CD1c-positive myeloid dendritic cell (primary cell): ENCODE data around the gene ABLIM1.
"Not testable (repeated sequence)": the region's sequence is repeated elsewhere in the genome, so short reads cannot be mapped to it uniquely, and the experiment has no call there.

Experiments used
- DNase-seq: peaks from one replicate; pipeline ENCODE4 v3.0.0-alpha.2; 2016; ENCODE audit errors: extremely low spot score

The ABLIM1 gene

DNA sequence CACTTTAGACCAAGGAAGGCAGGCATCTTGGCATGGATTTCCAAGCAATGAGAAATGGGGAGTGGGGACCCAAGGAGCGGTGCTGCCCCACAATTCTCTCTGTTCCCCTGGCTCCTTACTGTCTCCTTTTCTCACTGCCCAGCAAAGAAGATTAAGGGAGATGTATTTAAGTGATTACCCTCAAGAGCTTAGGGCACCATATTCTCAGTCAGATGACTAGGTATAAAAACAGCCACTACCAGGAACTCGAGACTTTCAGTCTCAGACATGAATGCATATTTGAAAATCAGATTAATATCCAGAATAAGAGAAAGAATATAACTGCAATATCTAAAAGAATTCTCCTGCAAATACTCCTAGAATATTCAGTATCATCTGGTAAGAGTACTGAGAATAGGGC, at the start of gene ABLIM1:
TSS of gene ABLIM1 (minus strand) at position 101 of the 400 bp plus-strand sequence. CDS start at position 26, 75 bp downstream.
- no peak for DNase-seq

DNA sequence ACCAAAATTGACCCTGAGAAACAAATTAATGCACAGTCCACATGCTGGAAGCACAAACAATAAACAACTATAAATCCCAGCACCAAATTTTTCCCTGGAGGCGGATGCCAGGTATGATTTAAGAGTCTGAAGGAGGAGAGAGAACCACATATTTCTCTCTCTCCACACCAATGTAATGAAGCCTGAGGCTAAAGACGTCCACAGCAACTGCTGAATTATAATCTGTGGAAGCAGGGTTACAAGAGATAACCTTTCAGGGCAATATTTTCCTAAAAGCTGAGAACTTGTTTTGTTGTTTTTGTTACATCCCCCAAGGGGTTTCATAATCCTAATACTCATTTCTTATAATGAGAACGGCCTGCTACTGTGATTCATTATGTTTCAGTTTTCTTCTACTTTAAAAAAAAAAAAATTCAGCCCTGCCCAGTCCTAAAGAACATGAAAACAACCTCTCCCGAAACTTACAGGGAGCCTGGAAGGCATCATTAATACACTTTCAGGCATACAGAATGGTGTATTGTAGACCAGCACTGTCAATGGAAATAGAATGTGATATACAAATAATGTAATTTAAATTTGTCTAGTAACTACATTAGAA, 48.5 kb upstream of the ABLIM1 start:
- DNase-seq, result no peak

DNA sequence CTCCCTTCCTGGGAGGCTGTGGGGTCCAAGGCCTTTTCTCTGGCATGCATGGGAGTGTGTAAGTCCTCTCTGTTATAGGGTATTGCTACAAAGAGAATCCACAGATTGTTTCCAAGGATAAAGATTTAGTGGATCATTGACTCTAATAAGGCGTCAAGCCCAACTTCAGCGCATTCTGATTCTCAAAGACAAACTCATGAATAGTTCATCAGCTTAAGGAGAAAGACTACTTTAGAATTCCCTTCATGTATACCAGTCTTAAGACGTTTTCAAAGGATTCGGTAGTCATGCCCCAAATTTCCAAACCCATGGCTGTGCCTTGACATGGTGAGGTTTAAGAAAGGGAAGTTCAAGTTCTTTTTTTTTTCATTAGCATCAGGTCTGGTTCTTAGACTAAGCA, 46.6 kb upstream of the ABLIM1 start:
- no peak for DNase-seq

DNA sequence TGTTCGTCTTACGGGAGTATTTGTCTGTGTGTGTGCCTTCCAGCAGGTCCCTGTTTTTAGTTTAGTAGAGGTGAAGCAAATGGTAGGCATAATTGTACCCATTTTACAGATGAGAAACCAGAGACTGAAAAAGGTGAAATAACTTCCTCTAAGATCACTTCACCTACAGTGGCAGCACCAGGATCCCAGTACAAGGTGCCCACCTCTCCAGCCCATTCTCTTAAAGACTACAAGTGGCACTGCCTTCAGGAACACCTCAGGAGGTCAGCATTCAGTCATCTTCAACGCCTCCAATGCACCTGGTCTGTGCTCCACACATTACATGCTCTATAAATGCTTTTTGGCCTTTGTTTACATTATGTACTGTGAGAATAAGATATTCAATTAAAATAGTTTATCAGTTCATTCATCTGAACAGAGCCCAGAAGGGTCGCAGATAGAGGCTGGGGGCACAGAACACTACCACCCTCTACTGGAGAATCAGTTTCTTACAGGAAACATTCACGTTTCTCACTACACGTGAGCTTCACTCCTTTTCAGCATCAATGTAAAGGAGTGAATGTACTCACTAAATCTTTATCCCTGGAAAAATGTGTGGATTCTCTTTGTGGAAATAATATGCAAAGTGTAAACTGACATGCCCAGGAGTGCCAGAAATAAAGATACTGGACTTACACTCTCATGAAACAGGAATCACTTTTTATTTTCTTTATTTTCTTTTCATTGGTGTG, 45.5 kb upstream of the ABLIM1 start:
- no peak for DNase-seq

DNA sequence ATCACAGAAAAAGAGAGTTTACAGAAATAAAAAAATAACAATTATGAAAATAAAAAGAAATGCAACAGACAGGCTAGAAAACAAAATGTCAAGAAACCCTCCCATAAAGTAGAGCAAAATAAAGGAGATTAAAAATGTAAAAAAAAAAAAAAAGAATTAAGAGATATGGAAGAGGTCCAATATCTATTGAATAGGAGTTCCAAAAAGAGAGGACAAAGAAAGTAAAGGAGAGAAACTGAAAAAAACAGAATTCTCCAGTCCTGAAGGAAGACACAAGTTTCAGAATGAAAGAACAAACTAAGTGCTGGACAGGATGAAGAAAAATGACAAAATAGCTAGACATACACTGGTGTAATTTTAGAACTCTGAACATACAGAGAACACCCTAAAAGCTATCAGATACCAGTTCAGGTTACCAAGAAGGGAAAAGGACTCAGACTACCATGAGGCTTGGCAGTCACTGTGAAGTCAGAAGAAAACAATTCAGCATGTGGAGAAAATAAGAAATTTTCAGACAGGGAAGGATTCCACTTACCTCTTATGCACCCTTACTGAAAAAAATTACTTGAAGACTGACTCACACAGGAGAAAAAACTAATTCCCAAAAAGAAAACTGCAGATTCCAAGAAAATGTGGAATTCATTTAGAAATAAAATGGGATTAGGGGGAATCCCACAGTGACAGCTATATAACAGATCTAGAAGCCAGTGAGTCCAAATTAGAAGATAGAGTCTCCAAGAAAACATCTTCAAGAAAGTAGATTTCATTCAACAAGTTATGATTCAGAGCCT, 40.4 kb upstream of the ABLIM1 start:
- no peak for DNase-seq

DNA sequence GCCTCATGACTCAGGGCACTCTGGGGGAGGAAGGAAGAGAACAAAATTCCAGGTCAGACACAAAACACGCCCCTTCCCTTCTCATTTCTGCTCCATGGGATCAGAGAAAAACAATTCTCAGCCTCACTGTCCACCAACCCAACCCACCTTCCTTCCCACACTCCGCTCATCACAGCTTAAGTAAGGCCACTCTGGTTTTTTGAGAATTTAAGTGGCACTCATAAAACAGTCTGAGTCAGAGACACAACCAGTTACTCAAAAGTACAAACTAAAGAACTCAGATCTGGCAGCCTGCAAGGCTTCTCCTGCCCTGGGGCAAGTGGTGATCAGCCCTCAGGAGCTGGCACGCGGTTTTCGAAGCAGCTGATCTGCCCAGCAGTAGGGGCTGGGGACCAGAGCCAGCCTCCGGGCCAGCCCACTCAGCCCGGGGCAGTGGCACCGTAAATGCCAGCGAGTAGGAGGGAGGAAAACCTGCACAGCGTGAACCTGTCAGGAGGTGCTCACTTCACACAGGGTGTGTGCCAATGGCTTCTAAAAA, 39.1 kb upstream of the ABLIM1 start:
- DNase-seq, result no peak

DNA sequence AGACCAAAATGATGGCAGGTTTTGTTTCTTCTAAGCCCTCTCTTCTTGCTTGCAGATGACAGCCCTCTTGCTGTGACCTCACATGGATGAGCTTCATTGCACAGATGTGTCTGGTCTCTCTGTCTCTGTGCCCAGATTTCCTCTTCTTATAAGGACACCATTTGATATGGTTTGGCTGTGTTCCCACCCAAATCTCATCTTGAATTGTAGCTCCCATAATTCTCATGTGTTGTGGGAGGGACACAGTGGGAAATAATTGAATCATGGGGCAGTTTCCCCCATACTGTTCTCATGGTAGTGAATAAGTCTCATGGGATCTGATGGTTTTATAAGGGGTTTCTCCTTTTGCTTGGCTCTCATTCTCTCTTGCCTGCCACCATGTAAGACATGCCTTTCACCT, 38.2 kb upstream of the ABLIM1 start:
- DNase-seq, result not testable (repeated sequence)

DNA sequence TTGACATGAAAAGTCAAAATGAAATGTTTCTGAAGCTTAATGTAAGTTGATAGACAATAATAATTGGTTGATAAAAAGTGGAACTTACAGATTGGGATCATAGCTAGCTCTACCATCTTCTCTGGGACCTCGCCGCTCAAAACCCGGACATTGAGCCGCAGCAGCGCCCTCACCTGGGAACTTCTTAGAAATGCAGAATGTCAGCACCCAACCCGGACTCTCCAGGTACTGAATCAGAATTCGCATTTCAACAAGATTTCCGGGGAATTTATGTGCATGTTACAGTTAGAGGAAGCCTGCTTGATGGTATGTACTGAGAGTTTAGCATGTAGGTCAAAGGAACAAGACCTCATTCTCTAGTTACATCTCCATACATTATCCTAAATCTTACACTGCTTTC, 36.7 kb upstream of the ABLIM1 start:
- DNase-seq, result no peak

DNA sequence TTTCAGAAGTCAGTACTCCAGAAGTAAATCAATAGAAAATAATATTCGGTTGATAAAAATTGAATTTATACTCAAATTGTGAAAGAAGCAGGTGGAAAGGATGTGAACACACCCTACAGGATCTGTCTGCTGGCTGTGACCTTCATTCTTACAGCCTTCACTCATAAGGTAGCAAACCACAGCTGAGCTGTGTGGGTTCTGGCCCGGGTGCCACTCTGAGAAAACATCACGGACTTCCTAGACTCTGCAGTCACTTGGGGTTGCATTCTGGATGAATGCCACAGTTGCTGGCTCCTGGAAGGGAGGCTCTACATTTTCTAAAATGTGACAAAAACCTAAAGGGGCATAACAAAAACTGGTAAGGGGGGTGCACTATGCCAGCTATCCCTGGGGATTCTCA, 36.0 kb upstream of the ABLIM1 start:
- DNase-seq, result no peak

DNA sequence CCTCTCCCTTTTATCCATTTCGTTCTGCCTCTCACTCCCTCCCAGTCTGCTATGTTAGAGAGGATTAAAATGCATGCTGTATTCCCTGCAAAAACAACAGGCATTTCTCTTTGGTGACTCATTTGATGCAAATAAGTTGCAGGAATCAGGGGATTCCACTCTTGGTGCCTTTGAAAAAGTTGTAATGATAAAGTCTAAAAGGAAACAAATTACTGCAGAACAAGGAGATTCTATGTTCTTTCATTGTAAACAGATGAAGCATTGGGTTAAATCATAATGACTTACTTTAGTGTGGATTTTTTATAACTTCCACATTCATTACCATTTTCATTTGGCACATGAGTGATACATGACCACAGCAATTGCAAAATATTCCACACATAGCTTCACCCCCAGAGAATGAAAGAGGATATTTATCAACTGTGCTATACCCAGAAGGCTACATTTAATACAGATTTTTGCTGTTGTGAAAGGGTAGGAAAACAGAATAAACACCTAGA, 33.4 kb upstream of the ABLIM1 start:
- DNase-seq, result no peak

DNA sequence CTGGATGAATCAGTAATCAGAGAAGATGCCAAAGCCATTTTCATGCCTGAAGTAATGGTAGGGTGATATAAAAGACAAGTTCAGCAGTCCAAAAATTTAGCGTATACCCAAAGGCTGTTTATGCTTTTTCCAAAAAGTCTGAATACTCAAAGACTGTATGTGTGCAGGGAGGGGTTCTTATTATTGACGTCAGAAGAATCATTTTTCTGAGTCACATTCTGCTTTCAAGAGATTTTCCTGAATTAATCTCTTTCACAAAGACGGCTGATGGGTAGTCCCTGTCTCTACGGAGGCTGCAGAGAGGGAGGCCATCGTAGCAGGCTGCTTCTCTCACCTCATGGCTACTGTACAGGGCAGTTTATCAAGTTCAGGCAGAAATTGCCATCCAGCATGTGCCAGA, 30.7 kb upstream of the ABLIM1 start:
- no peak for DNase-seq

DNA sequence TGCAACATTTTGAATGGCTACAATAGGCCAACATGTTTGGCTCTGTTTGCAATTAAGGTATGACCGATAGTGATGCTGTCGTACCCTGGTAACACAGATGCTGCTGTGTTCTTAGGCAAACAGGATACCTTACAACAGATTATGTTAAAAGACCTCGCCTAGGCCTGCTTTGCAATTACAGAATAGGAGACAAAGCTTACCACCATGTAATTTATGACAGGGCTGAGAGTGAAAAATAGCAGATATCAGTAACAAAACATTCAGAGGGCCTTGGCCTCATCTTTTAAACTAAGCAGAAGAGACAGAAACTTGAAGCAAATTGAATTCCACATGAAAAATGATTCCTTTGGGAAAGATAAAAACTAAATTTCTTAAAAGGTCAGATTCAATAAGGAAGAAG, 29.4 kb upstream of the ABLIM1 start:
- DNase-seq, result no peak

DNA sequence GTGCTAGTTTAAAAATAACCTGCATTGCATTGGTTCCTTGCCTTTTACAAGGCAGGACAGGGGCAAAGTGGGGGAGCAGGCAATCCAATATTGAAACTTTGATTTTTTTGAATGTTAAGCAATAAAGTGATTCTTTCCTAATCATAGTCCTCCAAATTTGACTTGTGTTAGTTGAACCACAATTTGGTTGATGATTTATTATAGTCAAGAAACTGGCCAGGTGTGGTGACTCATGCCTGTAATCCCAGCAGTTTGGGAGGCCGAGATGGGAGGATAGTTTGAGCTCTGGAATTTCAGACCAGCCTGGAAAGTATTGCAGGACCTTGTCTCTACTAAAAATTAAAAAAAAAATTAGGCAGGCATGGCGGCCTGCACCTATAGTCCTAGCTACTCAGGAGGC, 27.9 kb upstream of the ABLIM1 start:
- no peak for DNase-seq

DNA sequence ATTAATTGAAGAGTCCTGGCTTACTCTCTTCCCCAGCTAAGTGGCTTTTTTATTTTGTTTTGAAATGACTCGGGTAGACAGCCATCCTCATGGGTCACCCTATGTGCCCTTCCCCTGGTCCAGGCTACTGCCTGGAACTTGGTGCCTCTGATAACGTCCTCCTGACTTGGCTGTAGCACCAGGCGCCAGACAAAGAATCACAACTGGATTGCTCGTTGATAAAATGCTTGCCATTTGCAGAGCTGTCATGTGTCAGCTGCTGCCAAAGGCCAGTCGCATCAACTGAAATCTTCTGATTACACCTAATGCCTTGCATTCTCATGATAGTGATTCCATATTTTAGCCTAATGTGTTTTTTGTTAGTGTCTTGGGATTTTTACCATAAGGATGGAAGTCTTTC, 27.4 kb upstream of the ABLIM1 start:
- no peak for DNase-seq

DNA sequence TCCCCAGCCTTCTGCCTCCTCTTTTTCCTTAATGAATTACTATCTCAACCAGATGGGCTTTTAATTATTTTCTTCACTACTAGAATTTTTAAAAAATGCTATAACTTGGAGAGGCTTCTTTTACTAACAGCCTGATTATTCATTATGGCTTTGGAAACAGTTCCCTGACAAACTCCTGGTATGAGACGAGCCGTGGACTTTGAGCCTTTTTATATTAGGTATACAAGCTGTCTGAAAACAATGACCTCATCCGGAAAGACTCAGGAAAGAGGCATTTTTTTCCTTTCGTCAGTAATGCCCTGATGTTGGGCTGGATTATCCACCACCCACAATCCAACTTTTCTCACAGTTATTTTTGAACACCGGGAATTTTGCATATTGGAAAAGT, 26.7 kb upstream of the ABLIM1 start:
- DNase-seq, result no peak

DNA sequence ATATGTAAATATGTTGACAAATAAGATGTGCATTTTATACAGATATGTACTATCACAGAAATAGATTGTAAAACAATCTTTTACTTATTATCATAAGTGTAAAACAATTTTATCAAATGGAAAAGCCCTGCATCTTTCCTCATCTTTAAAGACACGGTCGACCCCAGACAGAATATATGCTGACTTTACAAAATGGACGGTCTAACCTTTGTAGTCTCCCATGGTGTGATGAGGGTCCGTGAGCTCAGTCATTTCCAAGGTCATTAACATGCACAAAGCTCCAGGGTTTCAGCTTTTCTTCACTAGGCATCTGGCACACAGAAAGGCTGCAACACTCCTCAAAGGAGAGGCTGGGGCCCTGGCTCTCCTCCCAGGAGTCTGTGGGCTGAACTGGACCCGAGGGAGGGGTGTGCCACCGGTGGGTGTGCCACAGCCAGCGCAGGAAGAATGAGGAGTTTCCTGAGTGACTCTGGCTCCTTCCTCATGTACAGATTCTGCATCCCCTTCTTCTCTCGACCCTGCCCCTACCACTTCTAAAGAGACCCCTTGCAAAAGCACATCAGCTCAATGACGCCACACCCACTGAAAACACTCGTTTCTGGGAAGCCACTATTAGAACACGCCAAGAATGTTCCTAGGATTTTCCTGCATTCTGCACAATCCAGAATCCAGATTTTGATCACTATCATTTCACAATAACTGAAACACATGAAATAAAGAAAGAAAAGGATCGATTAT, 26.2 kb upstream of the ABLIM1 start:
- no peak for DNase-seq

DNA sequence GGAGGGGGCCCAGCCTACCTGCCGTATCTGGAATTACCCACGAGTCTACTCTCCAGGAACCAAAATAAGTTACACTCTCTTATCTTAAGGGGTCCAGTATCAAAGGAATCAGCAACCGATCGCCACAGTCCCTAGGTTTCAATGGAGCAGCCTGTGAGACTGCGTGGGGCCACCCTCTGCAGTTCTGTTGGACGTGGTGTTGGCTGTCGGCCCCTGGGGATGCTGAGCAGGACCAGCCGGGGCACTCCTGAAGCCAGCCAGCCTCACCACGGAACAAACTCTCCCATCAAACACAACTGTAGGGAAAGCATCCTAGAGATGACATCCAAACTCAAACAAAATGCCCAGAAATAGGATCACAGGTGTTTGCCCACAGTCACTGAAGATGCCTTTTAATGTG, 25.5 kb upstream of the ABLIM1 start:
- no peak for DNase-seq

DNA sequence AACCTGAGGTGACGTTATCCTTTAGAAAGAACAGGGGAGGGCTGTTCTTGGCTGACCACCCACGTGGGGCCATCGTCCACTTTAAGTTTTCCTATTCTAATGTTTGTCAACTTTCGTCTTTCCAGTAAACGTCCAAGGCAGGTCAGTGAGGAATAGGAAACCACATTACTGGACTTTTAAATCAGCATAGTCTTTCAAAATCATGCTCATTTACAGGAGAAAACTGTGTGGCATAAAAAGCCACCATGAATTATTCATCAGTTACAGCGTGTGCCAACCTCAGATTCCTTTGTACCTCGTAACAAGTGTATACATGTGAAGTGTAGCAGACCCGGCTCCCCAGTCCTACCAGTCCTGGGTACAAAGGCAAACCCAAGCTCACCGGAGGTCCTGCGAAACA, 25.1 kb upstream of the ABLIM1 start:
- no peak for DNase-seq

DNA sequence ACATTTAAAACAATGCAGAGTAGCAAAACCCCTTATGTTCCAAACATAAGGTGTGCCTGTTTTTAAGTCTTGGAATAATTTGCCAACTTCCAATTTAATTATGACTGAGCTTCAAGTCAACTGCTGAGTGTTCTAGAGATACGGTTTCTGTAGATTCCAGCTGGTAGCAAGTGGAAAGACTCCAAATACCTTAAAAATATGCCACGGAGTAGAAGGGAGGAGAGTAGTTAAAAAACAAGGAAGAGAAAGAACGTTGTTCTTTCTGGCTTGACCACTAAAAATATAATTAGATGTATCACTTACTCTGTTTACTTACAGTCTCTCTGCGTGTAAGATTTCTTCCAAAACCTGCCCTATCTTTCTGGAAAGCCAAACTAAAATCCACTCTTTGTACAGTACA, 24.5 kb upstream of the ABLIM1 start:
- no peak for DNase-seq

DNA sequence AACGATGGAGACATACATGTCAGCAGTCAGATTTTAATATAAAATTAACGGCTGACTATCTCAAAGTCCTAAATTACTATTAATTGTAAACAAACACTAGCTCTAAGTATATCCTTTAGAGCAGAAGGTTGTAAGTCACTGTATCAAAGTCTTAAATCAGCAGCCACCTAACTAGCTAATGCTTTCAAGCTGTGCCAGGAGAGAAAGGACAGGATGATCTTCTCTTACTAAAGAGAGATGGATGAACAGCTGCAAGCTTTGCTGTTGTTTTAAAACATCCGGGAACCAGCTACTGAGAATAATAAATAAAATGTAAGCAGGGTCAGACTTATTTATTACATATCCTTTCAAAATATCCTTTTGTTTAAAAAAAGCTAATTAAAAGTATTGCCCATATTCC, 24.0 kb upstream of the ABLIM1 start:
- DNase-seq, result no peak

DNA sequence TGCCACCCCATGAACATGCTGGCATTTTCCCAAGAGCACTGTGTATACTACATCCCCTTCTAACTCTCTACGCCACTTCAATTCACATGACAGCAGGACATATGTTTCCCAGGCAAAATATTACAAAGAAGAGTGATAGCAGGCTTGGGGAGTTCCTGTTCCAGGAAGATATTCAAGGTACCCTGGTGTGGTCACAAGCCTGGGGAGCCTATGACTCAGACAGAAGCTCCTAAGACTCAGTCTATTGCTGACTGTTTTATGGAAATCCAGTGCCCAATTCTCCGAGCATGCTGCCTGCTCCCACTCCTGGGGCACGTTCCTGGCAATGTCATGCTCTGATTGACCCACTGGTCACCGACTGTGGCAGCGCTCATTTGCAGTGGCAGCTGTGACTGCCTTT, 23.5 kb upstream of the ABLIM1 start:
- DNase-seq, result no peak

DNA sequence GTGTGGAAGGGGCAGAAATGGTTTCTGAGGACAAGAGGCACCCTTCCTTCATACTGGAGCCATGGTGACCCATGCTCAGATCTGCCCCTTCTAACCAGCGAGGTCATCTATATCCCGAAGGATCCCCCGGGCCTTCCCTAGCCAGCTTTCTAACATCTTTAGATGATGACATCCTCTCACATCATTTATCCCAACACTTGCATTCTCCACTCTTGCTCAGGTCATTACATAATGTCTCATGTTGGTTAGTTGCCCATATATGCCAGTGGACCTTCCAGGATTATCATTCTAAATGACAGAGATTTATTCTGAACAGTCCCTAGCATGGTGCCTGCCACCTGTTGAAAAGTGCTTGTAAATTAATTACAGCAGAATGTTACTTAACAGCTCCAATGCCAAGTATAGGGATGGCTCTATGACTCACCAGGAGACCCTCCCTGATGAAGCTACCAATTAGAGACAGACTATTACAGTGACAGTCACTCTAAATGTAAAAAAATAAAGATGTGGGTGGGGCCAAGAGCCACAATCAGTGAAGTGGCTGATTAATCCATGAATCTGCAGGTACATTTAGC, 22.6 kb upstream of the ABLIM1 start:
- DNase-seq, result no peak
